ENCODE data around the gene GGTA1.
"Not testable (repeated sequence)": the region's sequence is repeated elsewhere in the genome, so short reads cannot be mapped to it uniquely, and the experiment has no call there.

The GGTA1 gene

GRCh38 chr9:121455527-121456239 is 44.0 kb downstream of the GGTA1 start:
- peak in 1 of 2 donors; percentile 1 for DNase-seq

GRCh38 chr9:121454972-121455371 is 44.7 kb downstream of the GGTA1 start:
- no peak for DNase-seq

- DNase-seq, result no peak
These were observed 46.3 kb downstream of the GGTA1 start for GRCh38 chr9:121453232-121453892.

- no peak for DNase-seq
These were observed 47.6 kb downstream of the GGTA1 start for GRCh38 chr9:121452085-121452484.

GRCh38 chr9:121451586-121451985 is 48.1 kb downstream of the GGTA1 start:
- DNase-seq, result no peak

GRCh38 chr9:121450241-121450640 is 49.4 kb downstream of the GGTA1 start:
- DNase-seq, result no peak

GRCh38 chr9:121449786-121450185 is 49.9 kb downstream of the GGTA1 start:
- no peak for DNase-seq

- no peak for DNase-seq
These were observed 52.3 kb downstream of the GGTA1 start for GRCh38 chr9:121447321-121447834.

- no peak for DNase-seq
These were observed 53.7 kb downstream of the GGTA1 start for GRCh38 chr9:121445986-121446385.

- no peak for DNase-seq
These were observed 55.7 kb downstream of the GGTA1 start for GRCh38 chr9:121443981-121444380.

- DNase-seq, result no peak
These were observed 58.5 kb downstream of the GGTA1 start for GRCh38 chr9:121441165-121441564.

GRCh38 chr9:121439711-121440664 is 59.7 kb downstream of the GGTA1 start:
- no peak for DNase-seq

- DNase-seq, result no peak
These were observed 60.6 kb downstream of the GGTA1 start for GRCh38 chr9:121439016-121439415.

- DNase-seq, result no peak
These were observed 61.8 kb downstream of the GGTA1 start for GRCh38 chr9:121437891-121438290.

GRCh38 chr9:121437046-121437445 is 62.6 kb downstream of the GGTA1 start:
- not testable (repeated sequence) for DNase-seq

GRCh38 chr9:121434969-121435368 is 64.7 kb downstream of the GGTA1 start:
- no peak for DNase-seq

- no peak for DNase-seq
These were observed 71.7 kb downstream of the GGTA1 start for GRCh38 chr9:121427899-121428298.

- DNase-seq, result no peak
These were observed 75.6 kb downstream of the GGTA1 start for GRCh38 chr9:121424024-121424432.

GRCh38 chr9:121411993-121412392 is 87.7 kb downstream of the GGTA1 start:
- DNase-seq, result no peak

- DNase-seq, result no peak
These were observed 93.7 kb downstream of the GGTA1 start for GRCh38 chr9:121405899-121406298.
